MM.1S (cell line): ENCODE data around the gene PSTPIP2.

Experiments used
- CTCF ChIP-seq: fragments of 300-600 bp; sonication (generic); IDR thresholded peaks from 2 replicates; pipeline ENCODE4 v1.5.1; 2016; ENCODE audit warnings: antibody characterized with exemption, low read length, mixed read lengths
- EZH2 ChIP-seq: fragments of 300-600 bp; sonication (generic); optimal IDR thresholded peaks from 2 replicates; pipeline ENCODE3; 2017; ENCODE audit warnings: low read depth, mild to moderate bottlenecking, antibody characterized with exemption, low read length, mixed read lengths
- EZH2phosphoT487 ChIP-seq: fragments of 300-600 bp; sonication (generic); IDR thresholded peaks from 2 replicates; pipeline ENCODE4 v1.6.1; 2018; ENCODE audit warnings: antibody characterized with exemption, low read length

DNA sequence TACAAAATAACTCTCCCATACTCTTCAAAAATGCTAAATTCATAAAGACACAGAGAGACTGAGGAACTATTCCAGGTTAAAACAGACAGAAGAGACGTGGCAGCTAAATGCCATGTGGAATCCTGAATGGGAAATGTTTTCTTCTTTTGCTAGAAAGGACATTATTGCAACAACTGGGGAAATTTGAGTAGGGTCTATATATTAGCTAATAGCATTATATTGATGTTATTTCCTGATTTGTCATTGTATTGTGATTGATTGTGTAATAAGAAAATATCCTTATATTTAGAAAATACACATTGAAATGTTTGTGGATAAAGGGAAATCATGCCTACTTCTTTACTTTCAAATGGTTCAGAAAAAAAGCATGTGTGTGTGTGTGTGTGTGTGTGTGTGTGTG, 23.4 kb downstream of the PSTPIP2 start:
- TF ChIP-seq CTCF (no peak), EZH2 (no peak), EZH2phosphoT487 (no peak)
